Endothelial cell of umbilical vein (primary cell): ENCODE results near the gene TTC27. TPM values are rescaled to one million over a fixed set of nuclear protein-coding genes. Genes with fewer than 3 reads are reported as not detected.

ENCODE experiments used
- BruUV-seq: library from RNA; stranded (reverse); fragments of 400-500 nt; replicated peaks from 2 replicates; lab custom pipeline; 2021; lab: Mats Ljungman, UMichigan
- CTCF ChIA-PET: fragments of 300-600, 350-600 bp; sonication (Branson Sonifier 250); formaldehyde crosslinking; loops from one replicate; lab custom pipeline; 2021; ENCODE audit warnings: antibody characterized with exemption, inconsistent platforms; lab: Charles Lee
- POLR2A ChIA-PET: fragments of 300-600, 350-600 bp; sonication (Branson Sonifier 250); formaldehyde crosslinking; loops from one replicate; lab custom pipeline; 2021; ENCODE audit warnings: antibody characterized with exemption, inconsistent platforms; lab: Charles Lee
- DNase-seq: peaks from one replicate; pipeline ENCODE4 v3.0.0-alpha.2; 2011; ENCODE audit warnings: low read depth, low spot score
- FAIRE-seq: peaks from 2 replicates; lab custom pipeline; 2011; peaks lifted over from hg19 to GRCh38; lab: Jason Lieb, UNC
- H2AFZ ChIP-seq: 2 replicates; pipeline ENCODE4 v1.6.0; 2012; ENCODE audit warnings: low read depth, low read length, control low read depth, inconsistent platforms
- H3K27ac ChIP-seq: 2 replicates; pipeline ENCODE4 v1.5.1; 2011; ENCODE audit warnings: low read depth, mild to moderate bottlenecking, control low read depth, low read length, moderate library complexity; ENCODE audit not compliant: insufficient read depth
- H3K27me3 ChIP-seq, 2 experiments: 2 replicates each; pipeline versions ENCODE4 v1.6.0 to v1.6.1; 2011; ENCODE audit warnings: low read length in 2 of 2, mixed read lengths in 1 of 2; ENCODE audit not compliant: control insufficient read depth in 2 of 2, insufficient read depth in 2 of 2
- H3K36me3 ChIP-seq, 2 experiments: 2 replicates in 1 of 2; 3 replicates in 1 of 2; pipeline ENCODE4 v1.5.1; 2011; ENCODE audit warnings: low read length in 2 of 2, mild to moderate bottlenecking in 1 of 2, moderate library complexity in 1 of 2; ENCODE audit not compliant: control insufficient read depth in 2 of 2, insufficient read depth in 2 of 2; ENCODE audit errors: extremely low read depth in 1 of 2
- H3K4me1 ChIP-seq: 3 replicates; pipeline ENCODE4 v1.5.1; 2011; ENCODE audit warnings: mild to moderate bottlenecking, low read length; ENCODE audit not compliant: control insufficient read depth, insufficient read depth; ENCODE audit errors: extremely low read depth
- H3K4me2 ChIP-seq: 2 replicates; pipeline ENCODE4 v1.6.1; 2011; ENCODE audit warnings: low read length, control low read depth, mixed read lengths; ENCODE audit not compliant: insufficient read depth
- H3K4me3 ChIP-seq, 3 experiments: fragments of 200-600 bp in 1 of 3; sonication (generic), shearing (Covaris generic) in 1 of 3; replicated peaks in 1 of 3; 2 replicates each; pipeline ENCODE4 v1.5.1; 2011 to 2016; ENCODE audit warnings: control low read depth in 3 of 3, low read length in 3 of 3, mild to moderate bottlenecking in 2 of 3, inconsistent platforms in 1 of 3, low read depth in 1 of 3, moderate library complexity in 1 of 3; ENCODE audit not compliant: insufficient read depth in 1 of 3
- H3K79me2 ChIP-seq: 2 replicates; pipeline ENCODE4 v1.6.0; 2012; ENCODE audit warnings: low read length, inconsistent platforms; ENCODE audit not compliant: control insufficient read depth, insufficient read depth
- H3K9ac ChIP-seq: replicated peaks from 2 replicates; pipeline ENCODE3; 2011; ENCODE audit warnings: low read length, control low read depth; ENCODE audit not compliant: insufficient read depth; ENCODE audit errors: extremely low read depth
- H3K9me1 ChIP-seq: replicated peaks from 3 replicates; pipeline ENCODE4 v1.6.0; 2011; ENCODE audit warnings: mild to moderate bottlenecking, low read length; ENCODE audit not compliant: control insufficient read depth, insufficient read depth; ENCODE audit errors: extremely low read depth
- H3K9me3 ChIP-seq: replicated peaks from 2 replicates; pipeline ENCODE4 v1.5.1; 2012; ENCODE audit warnings: low read length, inconsistent platforms; ENCODE audit not compliant: control insufficient read depth, insufficient read depth
- H4K20me1 ChIP-seq: replicated peaks from 2 replicates; pipeline ENCODE3; 2011; ENCODE audit warnings: mild to moderate bottlenecking, low read length; ENCODE audit not compliant: control insufficient read depth, insufficient read depth; ENCODE audit errors: extremely low read depth
- CTCF ChIP-seq, 2 donors: IDR thresholded peaks; 1 replicate in 1 of 2; 2 replicates in 1 of 2; pipeline ENCODE4 v1.5.1; 2011; ENCODE audit warnings: low read length in 2 of 2, mild to moderate bottlenecking in 2 of 2, moderate library complexity in 2 of 2, control low read depth in 1 of 2, inconsistent platforms in 1 of 2, low read depth in 1 of 2; ENCODE audit not compliant: insufficient read depth in 1 of 2; ENCODE audit errors: extremely low read depth in 1 of 2
- EZH2 ChIP-seq: IDR thresholded peaks from 2 replicates; pipeline ENCODE4 v1.6.1; 2012; ENCODE audit warnings: borderline replicate concordance, low read depth, mild to moderate bottlenecking, moderate library complexity, low read length, inconsistent platforms; ENCODE audit not compliant: severe bottlenecking
- FOS ChIP-seq: IDR thresholded peaks from 2 replicates; pipeline ENCODE4 v1.6.1; 2011; ENCODE audit warnings: mild to moderate bottlenecking, low read length, moderate library complexity, borderline replicate concordance; ENCODE audit not compliant: insufficient read depth
- GATA2 ChIP-seq: IDR thresholded peaks from 2 replicates; pipeline ENCODE4 v1.7.0; 2011; ENCODE audit warnings: low read depth, mild to moderate bottlenecking, moderate library complexity, mixed read lengths, low read length; ENCODE audit not compliant: insufficient read length, insufficient read depth
- JUN ChIP-seq: IDR thresholded peaks from 2 replicates; pipeline ENCODE4 v1.6.1; 2011; ENCODE audit warnings: borderline replicate concordance, low read depth; ENCODE audit not compliant: insufficient read length, insufficient read depth
- MAX ChIP-seq: IDR thresholded peaks from 2 replicates; pipeline ENCODE4 v1.6.1; 2011; ENCODE audit not compliant: insufficient read depth, insufficient read length
- MYC ChIP-seq: IDR thresholded peaks from one replicate; pipeline ENCODE4 v1.6.1; 2011; ENCODE audit warnings: mild to moderate bottlenecking, low read depth, low read length
- POLR2A ChIP-seq: IDR thresholded peaks from 2 replicates; pipeline ENCODE4 v1.6.1; 2012; ENCODE audit warnings: low read depth, mild to moderate bottlenecking, control low read depth, low read length
- POLR2AphosphoS5 ChIP-seq: IDR thresholded peaks from 2 replicates; pipeline ENCODE4 v1.6.1; 2012; ENCODE audit warnings: low read depth, mild to moderate bottlenecking, control low read depth, low read length, moderate library complexity; ENCODE audit not compliant: insufficient read depth
- dilution Hi-C: fragments of 300-500 bp; cut with MboI; formaldehyde crosslinking; loops from one replicate; pipeline ENCODE4 v1.15.0; 2019; ENCODE audit warnings: low sequenced_read_pairs; ENCODE audit not compliant: extremely low pct_ligation_motif_present
- intact Hi-C: fragments of 100-400 bp; cut with micrococcal nuclease; formaldehyde crosslinking; loops from one replicate; pipeline ENCODE4 v1.10.0; 2022
- polyA plus RNA-seq, 4 experiments: library from polyadenylated mRNA; depleted of rRNA in 3 of 4; stranded (reverse) in 3 of 4; unstranded in 1 of 4; fragments of >200 nt; gene quantifications; 2 replicates each; pipeline versions ENCODE4 v1.2.1 to v1.2.3, GENCODE V29; 2011 to 2012; ENCODE audit warnings: missing spikeins in 1 of 4
- total RNA-seq: library from RNA; stranded (reverse); gene quantifications from 2 replicates; pipeline ENCODE4 v1.2.3, GENCODE V29; 2021

The TTC27 gene
- total and polyA plus RNA-seq, 2 donors (not counting 3 experiments of a cell fraction or from before 2014, with no cell fraction given), result 16.3 to 20.1 TPM

GRCh38 chr2:32806857-32807256 is 179.0 kb downstream of the TTC27 start:
- no peak overlapping the region for H3K4me2 ChIP-seq
- intact Hi-C loops, result no loop called here
- TF ChIP-seq POLR2A (no peak), FOS (no peak), CTCF (IDR thresholded peaks at IDR 0.05; ENCODE audit: extremely low read depth in 1 of 2, insufficient read depth in 1 of 2, low read depth in 1 of 2, low read length in 2 of 2) (no peak), GATA2 (no peak), JUN (no peak), MAX (no peak), MYC (no peak), POLR2AphosphoS5 (no peak), EZH2 (no peak)
- no peak overlapping the region for H3K9ac ChIP-seq
- no peaks in the 10 kb centered on the region for H4K20me1 ChIP-seq
- ChIA-PET CTCF (no interaction called here), POLR2A (no interaction called here)
- no peaks in the 10 kb centered on the region for H3K9me1 ChIP-seq
- no peak overlapping the region for H2AFZ ChIP-seq
- dilution Hi-C loops, result no loop called here
- no TSS peak for BruUV-seq
- no peaks in the 10 kb centered on the region for H3K36me3 ChIP-seq
- H3K9me3 ChIP-seq, result no peaks in the 10 kb centered on the region
- H3K79me2 ChIP-seq, result no peaks in the 10 kb centered on the region
- no peak overlapping the region for H3K4me3 ChIP-seq
- FAIRE-seq, result no peak
- no peak overlapping the region for H3K27ac ChIP-seq
- DNase-seq, result no peak
- H3K4me1 ChIP-seq, result peaks cover 16% of the 10 kb centered on the region
- H3K27me3 ChIP-seq, result no peaks in the 10 kb centered on the region
